T-helper 1 cell treated with Interleukin-12 subunit alpha and Interleukin-12 subunit beta and Interleukin-4 antibody, amounts not matched to agents 30 μg/mL and 1 μg/mL, for 36 hours (primary cell): Measurements from ENCODE around the gene PTPRN2.

Source experiments
- H3K27ac Mint-ChIP-seq: one replicate; pipeline ENCODE4 v1.8.0; 2021; ENCODE audit warnings: mild to moderate bottlenecking, mixed read lengths
- H3K27me3 Mint-ChIP-seq: one replicate; pipeline ENCODE4 v1.8.0; 2021; ENCODE audit warnings: low read depth, mixed read lengths
- H3K36me3 Mint-ChIP-seq: one replicate; pipeline ENCODE4 v1.8.0; 2021; ENCODE audit warnings: low read depth, mixed read lengths
- H3K4me1 Mint-ChIP-seq: one replicate; pipeline ENCODE4 v1.8.0; 2021; ENCODE audit warnings: low read depth, mixed read lengths
- H3K4me3 Mint-ChIP-seq: one replicate; pipeline ENCODE4 v1.8.0; 2021; ENCODE audit warnings: mild to moderate bottlenecking, moderate library complexity, mixed read lengths
- H3K9me3 Mint-ChIP-seq: one replicate; pipeline ENCODE4 v1.8.0; 2021; ENCODE audit warnings: mixed read lengths

The PTPRN2 gene

DNA sequence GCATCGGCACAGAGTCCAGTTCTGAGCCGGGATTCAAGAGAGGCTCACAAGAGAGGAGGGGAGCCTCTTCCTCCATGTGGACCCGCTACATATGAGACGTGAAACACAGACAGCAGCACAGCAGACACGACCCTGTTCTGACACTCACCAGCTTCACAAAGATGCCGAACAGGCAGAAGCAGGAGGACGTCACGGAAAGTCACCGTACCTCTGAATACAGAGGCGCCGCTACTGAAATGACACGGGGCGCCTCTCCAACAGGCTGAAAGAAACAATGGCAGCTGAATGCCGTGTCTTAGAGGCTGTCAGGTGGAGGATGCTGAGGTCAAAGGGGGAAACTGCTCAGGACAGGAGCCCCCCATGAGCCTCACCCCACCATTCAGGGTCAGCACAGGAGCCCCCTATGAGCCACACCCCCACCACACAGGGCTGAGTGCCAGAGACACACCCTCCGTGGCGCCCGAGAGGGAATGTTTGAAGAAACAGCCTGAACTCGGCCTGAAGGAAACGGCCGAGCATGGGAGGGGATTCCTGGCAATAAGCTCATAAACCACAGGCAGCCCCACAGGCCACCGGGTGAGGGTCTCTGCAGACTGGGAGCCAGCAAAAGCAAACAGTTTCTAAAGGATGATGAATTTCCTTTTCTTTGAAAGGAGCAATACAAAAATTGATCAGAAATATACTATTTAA, 510.3 kb downstream of the PTPRN2 start:
- Mint-ChIP-seq H3K36me3 (no peaks in the 10 kb centered on the region), H3K9me3 (no peaks in the 10 kb centered on the region), H3K4me1 (no peaks in the 10 kb centered on the region), H3K27ac (no peak overlapping the region), H3K27me3 (no peaks in the 10 kb centered on the region), H3K4me3 (no peak overlapping the region)

DNA sequence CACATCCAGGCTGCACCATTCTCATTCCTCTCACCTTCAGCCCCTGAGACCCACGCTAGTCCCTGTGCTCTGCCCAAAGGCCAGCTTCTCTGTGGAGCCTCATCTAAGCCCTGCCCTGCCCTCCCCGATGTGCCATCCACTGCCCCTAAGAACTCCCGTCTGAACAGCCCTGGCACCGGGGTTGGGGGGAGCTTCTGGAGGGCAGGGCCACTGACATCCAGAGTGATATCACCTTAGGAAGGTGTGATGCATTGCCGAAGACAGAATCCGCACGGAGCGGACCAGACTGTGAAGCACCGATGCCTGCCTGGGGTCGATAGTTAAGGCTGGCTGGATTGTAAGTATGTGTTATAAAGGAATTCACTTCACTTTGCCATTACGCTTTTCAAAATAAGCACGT, 511.0 kb downstream of the PTPRN2 start:
- Mint-ChIP-seq H3K9me3 (no peaks in the 10 kb centered on the region), H3K27ac (no peak overlapping the region), H3K4me1 (no peaks in the 10 kb centered on the region), H3K4me3 (no peak overlapping the region), H3K27me3 (no peaks in the 10 kb centered on the region), H3K36me3 (no peaks in the 10 kb centered on the region)

DNA sequence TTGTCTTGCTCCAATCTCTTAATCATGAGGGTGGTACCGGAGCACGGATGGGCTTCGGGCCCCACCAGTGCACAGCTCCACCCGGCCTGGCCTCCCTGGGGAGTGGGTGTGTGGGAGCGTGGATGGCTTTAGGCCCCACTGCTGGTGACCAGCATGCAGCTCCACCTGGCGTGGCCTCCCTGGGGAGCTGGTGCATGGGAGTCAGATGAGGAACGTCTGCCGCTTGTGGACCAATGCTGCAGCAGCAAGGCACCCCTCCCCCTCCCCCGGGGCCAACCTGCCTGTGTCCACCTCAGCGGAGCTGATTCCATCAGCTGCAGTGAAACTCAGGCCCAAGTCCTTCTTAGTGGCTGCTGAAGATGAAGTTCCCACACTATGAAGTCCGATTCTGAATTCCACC, 511.4 kb downstream of the PTPRN2 start:
- Mint-ChIP-seq H3K36me3 (no peaks in the 10 kb centered on the region), H3K9me3 (no peaks in the 10 kb centered on the region)

DNA sequence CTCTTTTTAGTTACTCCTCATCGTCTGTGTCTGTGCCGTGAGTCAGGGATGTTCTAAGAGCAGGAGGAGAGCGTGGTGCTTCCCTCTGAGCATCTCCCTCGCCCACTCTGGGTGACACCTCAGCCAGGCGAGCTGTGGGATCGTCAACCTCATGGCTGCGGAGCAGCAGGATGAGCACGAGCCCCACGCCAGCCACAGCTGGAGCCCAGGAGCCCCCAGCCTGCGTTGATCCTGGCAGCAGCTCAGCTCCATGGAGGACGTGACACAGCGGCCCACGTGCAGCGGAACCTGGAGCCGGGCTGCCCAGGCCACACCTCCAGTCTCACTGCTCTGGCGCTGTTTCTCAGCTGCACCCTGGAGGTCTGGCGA, 512.0 kb downstream of the PTPRN2 start:
- H3K4me1 Mint-ChIP-seq = no peaks in the 10 kb centered on the region
- no peaks in the 10 kb centered on the region for H3K9me3 Mint-ChIP-seq
- no peak overlapping the region for H3K27ac Mint-ChIP-seq
- H3K27me3 Mint-ChIP-seq = no peaks in the 10 kb centered on the region
- no peaks in the 10 kb centered on the region for H3K36me3 Mint-ChIP-seq
- H3K4me3 Mint-ChIP-seq = no peak overlapping the region

More for the DNA sequence above, 511.4 kb downstream of the PTPRN2 start:
- Mint-ChIP-seq H3K27me3 (no peaks in the 10 kb centered on the region), H3K4me1 (no peaks in the 10 kb centered on the region), H3K27ac (no peak overlapping the region), H3K4me3 (no peak overlapping the region)

DNA sequence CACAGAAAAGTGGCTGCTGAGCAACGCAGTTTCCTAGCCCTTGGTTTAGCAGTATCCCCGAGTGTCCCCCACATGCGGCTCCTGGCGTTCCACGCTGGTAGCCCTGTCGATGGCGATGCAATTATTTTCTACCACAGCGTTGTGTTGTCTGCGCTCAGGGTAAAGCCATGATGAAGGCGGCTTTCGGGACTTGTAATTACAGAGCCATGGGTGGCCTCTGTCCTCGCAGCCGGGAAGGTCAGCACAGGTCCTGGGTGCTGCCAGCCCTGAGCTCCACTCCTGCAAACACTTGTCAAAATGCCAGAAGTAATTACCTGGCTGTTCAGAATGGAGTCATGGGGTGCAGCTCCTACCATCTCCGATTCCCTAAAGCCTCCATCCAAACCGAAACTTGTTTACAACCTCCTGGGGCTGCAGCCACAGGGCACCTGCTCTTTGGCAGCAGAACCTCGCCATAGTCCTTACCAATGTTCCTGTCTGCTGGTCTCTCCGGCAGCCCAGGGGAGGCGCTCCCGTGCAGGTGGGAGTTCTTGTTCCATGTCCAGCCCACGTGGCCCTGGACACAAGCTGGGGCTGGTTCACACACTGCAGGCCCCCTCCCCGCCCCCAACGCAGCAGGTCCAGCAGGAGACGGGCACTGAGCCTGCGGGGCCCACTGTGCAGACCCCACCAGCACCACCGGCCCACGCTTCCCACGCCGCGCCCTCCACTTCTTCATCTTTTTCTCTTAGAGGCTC, 512.6 kb downstream of the PTPRN2 start:
- Mint-ChIP-seq H3K27me3 (no peaks in the 10 kb centered on the region), H3K4me3 (no peak overlapping the region), H3K9me3 (peaks cover 2% of the 10 kb centered on the region), H3K36me3 (no peaks in the 10 kb centered on the region), H3K27ac (no peak overlapping the region), H3K4me1 (no peaks in the 10 kb centered on the region)

DNA sequence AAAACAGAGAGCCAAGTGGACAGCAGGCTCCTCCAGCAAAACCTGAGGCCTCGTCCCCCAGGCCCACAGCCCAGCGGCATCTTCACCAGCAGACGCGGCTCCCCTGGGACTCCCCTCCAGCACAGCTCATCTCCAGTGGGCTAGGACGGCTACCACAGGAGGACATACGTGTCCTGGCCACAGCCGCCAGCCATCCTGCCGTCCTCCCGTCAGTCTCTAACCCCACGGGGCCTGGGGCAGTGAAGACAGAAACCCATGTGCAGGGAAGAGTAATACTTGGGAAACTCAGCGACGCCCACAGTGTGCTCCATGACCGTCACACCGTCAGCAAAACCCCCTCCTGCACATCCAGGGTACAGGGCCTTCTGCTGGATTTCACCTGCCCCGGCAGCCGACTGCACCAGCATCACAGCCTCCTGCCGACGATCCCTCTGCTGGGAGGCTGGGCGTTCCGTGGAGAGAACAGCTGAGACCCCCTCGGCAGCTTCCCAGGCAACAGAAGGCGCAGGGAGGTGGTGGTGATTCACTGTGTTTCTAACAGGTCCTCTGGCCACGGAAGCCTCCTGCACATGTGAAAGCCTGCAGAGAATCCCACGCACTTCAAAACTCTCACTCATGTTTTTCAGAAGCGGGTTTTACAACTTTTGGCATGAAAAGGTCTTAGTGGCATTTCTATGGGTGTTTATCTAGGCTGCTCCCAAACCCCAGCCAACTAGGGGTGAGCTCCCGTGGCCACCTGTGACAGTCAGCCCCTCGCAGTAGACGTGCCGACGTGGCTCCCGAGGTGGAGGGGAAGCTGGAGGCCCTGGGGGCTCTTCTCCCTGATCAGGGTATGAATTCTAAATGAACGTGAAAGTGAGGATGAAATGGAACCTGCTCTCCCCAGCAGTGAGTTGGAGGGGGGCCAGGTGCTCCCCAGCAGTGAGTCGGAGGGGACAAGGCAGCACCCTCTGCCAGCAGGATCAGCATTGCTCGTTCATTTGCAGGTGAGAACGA, 513.5 kb downstream of the PTPRN2 start:
- Mint-ChIP-seq H3K4me1 (no peaks in the 10 kb centered on the region), H3K36me3 (no peaks in the 10 kb centered on the region), H3K4me3 (no peak overlapping the region), H3K9me3 (peaks cover 9% of the 10 kb centered on the region), H3K27ac (no peak overlapping the region), H3K27me3 (no peaks in the 10 kb centered on the region)

DNA sequence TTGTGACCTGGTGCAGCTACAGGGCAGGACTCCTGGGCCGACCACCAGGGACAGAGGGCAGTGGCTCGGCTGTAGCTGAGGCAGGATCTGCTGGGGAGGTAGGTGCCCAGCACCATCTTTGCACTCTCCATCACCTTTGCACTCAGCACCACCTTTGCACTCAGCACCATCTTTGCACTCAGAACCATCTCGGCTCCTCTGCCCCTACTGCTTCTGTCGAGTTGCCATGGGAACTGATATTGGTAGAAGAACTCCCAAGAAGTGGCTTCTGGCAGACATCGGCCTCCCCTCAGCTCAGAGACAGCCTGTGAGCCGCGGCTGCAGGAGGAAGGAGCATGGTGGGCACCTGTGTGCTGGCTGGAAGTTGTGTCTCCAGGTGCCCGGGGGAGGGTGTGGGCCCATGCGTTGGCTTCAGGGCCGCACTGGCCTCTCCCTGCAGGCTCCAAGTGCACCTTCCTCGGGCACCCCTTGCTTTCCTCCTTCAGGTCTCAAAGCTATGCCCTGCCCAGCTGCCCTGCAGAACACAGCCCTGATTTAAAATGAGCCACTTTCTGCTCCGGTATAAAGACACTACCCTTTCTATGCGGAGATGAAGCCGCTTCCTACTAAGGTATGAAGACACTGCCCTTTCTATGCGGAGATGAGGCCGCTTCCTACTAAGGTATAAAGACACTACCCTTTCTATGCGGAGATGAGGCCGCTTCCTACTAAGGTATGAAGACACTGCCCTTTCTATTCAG, 514.5 kb downstream of the PTPRN2 start:
- Mint-ChIP-seq H3K4me3 (no peak overlapping the region), H3K27ac (no peak overlapping the region), H3K4me1 (no peaks in the 10 kb centered on the region), H3K27me3 (no peaks in the 10 kb centered on the region), H3K9me3 (peaks cover 9% of the 10 kb centered on the region), H3K36me3 (no peaks in the 10 kb centered on the region)

DNA sequence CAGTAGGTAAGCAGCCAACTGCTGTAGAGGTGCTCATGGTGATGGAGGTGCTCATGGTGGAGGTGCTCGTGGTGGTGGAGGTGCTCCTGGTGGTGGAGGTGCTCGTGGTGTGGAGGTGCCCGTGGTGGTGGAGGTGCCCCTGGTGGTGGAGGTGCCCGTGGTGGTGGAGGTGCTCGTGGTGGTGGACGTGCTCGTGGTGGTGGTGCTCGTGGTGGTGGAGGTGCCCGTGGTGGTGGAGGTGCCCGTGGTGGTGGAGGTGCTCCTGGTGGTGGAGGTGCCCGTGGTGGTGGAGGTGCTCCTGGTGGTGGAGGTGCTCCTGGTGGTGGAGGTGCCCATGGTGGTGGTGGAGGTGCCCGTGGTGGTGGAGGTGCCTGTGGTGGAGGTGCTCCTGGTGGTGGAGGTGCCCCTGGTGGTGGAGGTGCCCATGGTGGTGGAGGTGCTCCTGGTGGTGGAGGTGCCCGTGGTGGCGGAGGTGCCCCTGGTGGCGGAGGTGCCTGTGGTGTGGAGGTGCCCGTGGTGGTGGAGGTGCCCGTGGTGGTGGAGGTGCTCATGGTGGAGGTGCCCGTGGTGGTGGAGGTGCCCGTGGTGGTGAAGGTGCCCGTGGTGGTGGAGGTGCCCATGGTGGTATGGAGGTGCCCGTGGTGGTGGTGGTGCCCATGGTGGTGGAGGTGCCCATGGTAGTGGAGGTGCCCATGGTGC, 517.3 kb downstream of the PTPRN2 start:
- no peaks in the 10 kb centered on the region for H3K4me1 Mint-ChIP-seq
- no peak overlapping the region for H3K27ac Mint-ChIP-seq
- peaks cover 9% of the 10 kb centered on the region for H3K9me3 Mint-ChIP-seq
- no peaks in the 10 kb centered on the region for H3K36me3 Mint-ChIP-seq
- no peaks in the 10 kb centered on the region for H3K27me3 Mint-ChIP-seq
- H3K4me3 Mint-ChIP-seq = no peak overlapping the region

DNA sequence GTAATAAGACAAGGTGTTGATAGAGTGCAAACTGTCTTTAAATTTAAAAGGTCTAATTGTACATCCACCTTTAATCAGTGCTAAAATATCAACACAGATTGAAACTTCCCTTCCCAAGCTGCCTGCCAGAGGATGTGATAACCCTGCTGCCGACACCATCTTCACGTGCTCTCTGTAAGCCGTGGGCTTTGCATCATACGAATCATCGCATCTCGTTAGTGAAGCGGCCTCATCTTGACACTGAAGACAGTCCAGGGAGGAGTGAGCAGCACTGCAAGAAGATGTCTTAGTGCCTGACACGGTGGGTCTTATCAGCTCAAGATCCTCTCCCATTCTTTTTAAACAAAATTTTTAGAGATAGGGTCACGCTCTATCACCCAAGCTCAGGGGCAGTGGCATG, 518.8 kb downstream of the PTPRN2 start:
- no peaks in the 10 kb centered on the region for H3K36me3 Mint-ChIP-seq
- H3K4me1 Mint-ChIP-seq = no peaks in the 10 kb centered on the region
- no peak overlapping the region for H3K4me3 Mint-ChIP-seq
- peaks cover 9% of the 10 kb centered on the region for H3K9me3 Mint-ChIP-seq
- no peak overlapping the region for H3K27ac Mint-ChIP-seq
- no peaks in the 10 kb centered on the region for H3K27me3 Mint-ChIP-seq

DNA sequence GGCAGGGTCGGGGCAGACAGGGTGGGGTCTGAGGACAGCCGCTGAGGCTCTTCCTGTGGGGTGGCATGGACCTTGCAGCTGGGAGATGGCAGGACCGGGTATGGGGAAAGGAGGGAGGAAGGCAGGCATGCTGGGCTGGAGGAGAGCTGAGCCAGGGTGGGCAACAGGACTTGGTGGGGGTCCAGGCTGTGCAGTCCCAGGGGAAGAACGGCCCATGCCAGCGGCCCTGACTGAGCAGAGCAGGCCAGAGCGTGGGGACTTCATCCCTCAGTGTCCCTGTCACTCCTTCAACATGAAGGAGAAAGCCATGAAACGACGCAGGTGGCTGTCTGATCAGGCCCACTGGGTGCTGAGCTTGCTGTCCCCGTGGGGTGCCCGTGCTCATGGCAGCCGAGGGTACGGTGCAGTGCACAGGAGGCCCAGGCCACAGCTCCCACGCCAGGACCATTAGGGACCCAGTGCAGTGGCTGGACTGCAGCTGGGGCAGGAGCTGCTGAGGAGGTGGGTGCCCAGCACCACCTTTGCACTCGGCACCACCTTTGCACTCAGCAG, 519.6 kb downstream of the PTPRN2 start:
- Mint-ChIP-seq H3K36me3 (no peaks in the 10 kb centered on the region), H3K27me3 (no peaks in the 10 kb centered on the region), H3K4me1 (no peaks in the 10 kb centered on the region), H3K9me3 (peaks cover 15% of the 10 kb centered on the region), H3K27ac (no peak overlapping the region), H3K4me3 (no peak overlapping the region)

DNA sequence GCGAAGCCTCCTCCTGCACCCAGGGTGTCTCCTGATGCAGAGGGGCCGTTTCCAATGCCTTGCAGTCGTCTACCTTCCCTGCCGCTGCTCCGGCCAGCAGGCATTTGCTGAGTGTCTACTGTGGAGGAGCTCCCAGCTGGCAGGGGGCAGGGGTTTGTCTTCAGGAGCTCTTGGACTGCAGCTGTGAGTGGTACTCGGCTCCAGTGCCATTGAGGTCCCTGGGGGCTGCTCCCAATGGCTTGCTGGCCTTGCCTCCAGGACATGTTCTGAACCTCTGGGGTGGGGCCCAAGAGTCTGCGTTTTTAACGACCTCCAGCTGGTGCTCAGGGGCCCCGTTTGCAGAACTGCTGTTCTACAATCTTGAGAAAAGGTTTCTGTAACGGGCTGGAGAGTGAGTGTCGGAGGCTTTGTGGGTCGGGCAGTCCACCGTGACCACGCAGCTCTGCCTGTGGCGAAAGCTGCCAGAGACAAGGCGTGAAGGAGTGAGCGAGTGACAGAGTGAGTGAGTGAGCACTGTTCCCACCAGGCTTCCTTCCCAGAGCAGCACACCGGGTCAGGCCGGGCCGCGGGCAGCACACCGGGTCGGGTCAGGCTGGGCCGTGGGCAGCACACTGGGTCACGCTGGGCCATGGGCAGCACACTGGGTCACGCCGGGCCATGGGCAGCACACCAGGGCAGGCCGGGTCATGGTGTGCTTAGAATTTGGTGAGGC, 520.2 kb downstream of the PTPRN2 start:
- Mint-ChIP-seq H3K4me1 (no peaks in the 10 kb centered on the region), H3K36me3 (no peaks in the 10 kb centered on the region), H3K9me3 (peaks cover 15% of the 10 kb centered on the region), H3K27ac (no peak overlapping the region), H3K4me3 (no peak overlapping the region), H3K27me3 (no peaks in the 10 kb centered on the region)

DNA sequence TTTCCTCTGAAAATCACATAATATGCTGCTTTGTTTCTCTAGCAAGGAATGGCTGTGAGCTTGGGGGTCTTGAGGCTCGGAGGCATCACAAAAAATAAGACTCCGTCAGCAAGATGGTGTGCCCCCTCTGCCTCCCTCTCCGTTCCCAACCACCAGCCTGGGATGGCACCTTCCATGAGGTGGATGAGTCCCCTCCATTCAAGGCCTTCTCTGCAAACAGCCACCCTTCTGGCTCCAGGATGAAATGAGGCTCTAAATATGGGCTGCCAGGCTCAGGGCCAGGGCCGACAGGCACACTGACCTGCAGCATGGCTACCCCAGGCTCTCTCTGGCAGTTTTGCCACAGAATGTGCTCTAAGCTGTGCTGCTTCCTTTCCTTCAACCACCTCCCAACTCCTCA, 521.5 kb downstream of the PTPRN2 start:
- no peaks in the 10 kb centered on the region for H3K27me3 Mint-ChIP-seq
- no peak overlapping the region for H3K4me3 Mint-ChIP-seq
- no peaks in the 10 kb centered on the region for H3K36me3 Mint-ChIP-seq
- H3K9me3 Mint-ChIP-seq = peaks cover 19% of the 10 kb centered on the region
- no peak overlapping the region for H3K27ac Mint-ChIP-seq
- no peaks in the 10 kb centered on the region for H3K4me1 Mint-ChIP-seq

DNA sequence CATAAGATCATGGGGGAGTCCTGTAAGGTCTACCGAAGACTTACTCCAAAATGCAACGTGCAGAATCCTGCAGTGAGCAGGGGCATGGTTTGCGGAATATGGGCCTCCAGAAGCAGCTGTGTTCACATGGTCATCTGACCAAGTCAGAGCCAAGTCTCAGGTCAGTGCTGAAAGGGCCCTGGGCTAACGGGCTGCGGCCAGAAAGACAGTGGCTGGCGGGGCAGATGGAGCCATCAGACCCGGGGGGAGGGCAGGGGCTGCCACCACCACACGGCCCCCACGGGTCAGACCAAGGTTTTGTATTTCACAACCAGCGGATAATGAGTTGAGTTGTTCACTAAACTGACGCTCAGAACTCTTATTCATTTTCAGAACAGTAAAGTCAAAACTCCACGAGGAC, 522.3 kb downstream of the PTPRN2 start:
- Mint-ChIP-seq H3K9me3 (peaks cover 19% of the 10 kb centered on the region), H3K36me3 (no peaks in the 10 kb centered on the region), H3K4me1 (no peaks in the 10 kb centered on the region), H3K27ac (no peak overlapping the region), H3K4me3 (no peak overlapping the region), H3K27me3 (no peaks in the 10 kb centered on the region)
